Measurements from ENCODE around the gene DGKD. TPM values are rescaled to one million over a fixed set of nuclear protein-coding genes. Genes with fewer than 3 reads are reported as not detected.

DGKD gene
- total RNA-seq, 1 donor = 16.0 TPM

GRCh38 chr2:233468047-233468740 lies 113.9 kb downstream of the DGKD start:
- DNase-seq (ENCODE audit: low read depth) = no peak
- TF ChIP-seq, protein P1, sequence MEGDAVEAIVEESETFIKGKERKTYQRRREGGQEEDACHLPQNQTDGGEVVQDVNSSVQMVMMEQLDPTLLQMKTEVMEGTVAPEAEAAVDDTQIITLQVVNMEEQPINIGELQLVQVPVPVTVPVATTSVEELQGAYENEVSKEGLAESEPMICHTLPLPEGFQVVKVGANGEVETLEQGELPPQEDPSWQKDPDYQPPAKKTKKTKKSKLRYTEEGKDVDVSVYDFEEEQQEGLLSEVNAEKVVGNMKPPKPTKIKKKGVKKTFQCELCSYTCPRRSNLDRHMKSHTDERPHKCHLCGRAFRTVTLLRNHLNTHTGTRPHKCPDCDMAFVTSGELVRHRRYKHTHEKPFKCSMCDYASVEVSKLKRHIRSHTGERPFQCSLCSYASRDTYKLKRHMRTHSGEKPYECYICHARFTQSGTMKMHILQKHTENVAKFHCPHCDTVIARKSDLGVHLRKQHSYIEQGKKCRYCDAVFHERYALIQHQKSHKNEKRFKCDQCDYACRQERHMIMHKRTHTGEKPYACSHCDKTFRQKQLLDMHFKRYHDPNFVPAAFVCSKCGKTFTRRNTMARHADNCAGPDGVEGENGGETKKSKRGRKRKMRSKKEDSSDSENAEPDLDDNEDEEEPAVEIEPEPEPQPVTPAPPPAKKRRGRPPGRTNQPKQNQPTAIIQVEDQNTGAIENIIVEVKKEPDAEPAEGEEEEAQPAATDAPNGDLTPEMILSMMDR (IDR thresholded peaks at IDR 0.05; ENCODE audit: insufficient read depth, low read depth, low read length) = no peak
- no peak overlapping the region for H3K4me3 ChIP-seq (ENCODE audit: low read depth, low read length)

DNA sequence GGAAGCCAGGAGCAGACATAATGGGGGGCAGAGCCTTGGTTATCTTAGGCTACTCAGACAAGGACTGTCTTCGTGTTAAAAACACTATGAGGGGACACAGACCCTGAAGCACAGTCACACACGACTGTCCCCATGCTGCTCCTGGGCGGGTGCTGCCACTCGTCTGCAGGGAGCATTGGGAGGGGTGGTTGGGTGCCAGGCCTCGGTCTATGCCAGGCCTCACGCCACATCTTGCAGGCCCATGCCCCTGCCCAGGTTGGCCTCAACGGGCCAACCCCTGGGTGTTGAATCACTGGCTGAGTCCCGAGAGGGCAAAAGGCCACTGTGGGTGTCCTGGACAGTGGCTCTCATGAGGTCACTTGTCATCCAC lies 114.4 kb downstream of the DGKD start:
- TF ChIP-seq, protein P1 (IDR thresholded peaks at IDR 0.05; ENCODE audit: insufficient read depth, low read depth, low read length) = no peak
- DNase-seq (ENCODE audit: low read depth) = no peak

DNA sequence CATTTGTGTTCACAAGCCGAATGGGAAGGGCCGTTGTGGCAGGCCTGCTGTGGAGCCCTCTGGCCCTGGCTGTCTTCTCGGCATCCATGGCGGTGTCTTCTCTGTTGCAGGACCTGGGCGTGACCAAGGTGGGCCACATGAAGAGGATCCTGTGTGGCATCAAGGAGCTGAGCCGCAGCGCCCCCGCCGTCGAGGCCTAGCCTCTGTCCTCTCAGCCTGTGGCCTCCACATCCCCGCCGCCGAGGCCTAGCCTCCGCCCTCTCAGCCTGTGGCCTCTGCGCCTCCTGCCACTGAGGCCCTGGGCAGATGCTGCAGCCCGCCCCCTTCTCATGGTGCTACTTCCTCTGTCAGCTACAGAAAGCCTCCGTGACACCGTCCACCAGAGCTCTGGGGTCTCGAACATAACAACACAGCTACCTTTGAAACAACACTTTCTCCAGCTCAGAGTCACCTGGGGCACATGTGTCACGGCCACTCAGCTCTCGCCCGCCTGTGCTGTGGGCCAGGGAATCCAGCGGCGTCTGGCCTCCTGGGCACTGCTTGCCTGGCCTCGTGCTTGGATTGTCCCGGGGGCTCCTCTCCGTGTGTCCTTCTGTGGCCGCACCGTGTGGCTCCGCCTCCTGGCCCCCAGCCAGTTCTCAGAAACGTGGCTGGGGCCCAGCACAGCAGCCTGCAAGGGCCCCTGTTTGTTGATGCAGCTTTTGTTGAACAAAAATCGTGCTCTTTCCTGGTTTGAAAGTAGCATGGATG lies 115.1 kb downstream of the DGKD start:
- TF ChIP-seq, protein P1 (IDR thresholded peaks at IDR 0.05; ENCODE audit: insufficient read depth, low read depth, low read length) = no peak
- DNase-seq (ENCODE audit: low read depth) = no peak
- no peak overlapping the region for H3K4me3 ChIP-seq (ENCODE audit: low read depth, low read length)

More for the DNA sequence above, 114.4 kb downstream of the DGKD start:
- no peak overlapping the region for H3K4me3 ChIP-seq (ENCODE audit: low read depth, low read length)

- TF ChIP-seq, protein P1 (IDR thresholded peaks at IDR 0.05; ENCODE audit: insufficient read depth, low read depth, low read length) = no peak
- no peak overlapping the region for H3K4me3 ChIP-seq (ENCODE audit: low read depth, low read length)
- DNase-seq (ENCODE audit: low read depth) = peak; percentile 33
These were observed 115.9 kb downstream of the DGKD start for GRCh38 chr2:233470011-233470687.

GRCh38 chr2:233470839-233471238 lies 116.5 kb downstream of the DGKD start:
- TF ChIP-seq, protein P1 (IDR thresholded peaks at IDR 0.05; ENCODE audit: insufficient read depth, low read depth, low read length) = no peak
- DNase-seq (ENCODE audit: low read depth) = no peak
- no peak overlapping the region for H3K4me3 ChIP-seq (ENCODE audit: low read depth, low read length)

DNA sequence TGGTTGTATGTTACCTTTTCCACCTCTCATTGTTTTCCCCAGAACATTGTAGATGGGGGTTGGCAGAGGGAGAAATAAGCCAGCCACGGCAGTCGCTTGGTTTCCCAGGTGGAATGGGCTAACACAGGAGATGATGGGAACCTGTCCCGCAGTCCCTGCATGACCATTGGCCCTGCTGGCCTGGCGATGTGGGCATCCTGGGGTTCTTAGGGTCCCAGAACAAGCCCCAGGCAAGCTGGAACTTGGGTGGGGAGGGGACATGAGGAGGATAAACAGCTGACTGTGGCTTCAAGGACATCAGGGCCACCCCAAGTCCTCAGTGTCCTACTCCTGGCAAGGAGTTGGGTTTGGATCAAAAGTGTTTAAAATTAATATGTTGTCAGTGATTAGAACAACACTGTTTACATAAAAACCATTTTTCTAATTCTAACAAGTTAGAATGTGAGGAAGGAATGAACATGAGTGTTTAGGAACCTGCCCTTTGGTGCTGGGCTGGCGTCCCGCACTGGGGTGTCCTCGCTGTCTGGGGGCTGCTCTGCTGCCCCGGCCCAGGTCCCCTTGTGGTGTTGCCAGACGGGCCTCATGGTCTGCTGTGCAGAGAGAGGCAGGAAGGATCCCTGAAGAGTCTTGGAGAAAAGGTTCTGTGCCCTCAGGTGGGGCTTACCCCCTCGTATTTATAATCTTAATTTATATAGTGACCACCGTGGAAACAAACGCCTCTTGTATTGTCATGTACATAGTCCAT lies 117.2 kb downstream of the DGKD start:
- H3K4me3 ChIP-seq (ENCODE audit: low read depth, low read length) = no peak overlapping the region
- TF ChIP-seq, protein P1 (IDR thresholded peaks at IDR 0.05; ENCODE audit: insufficient read depth, low read depth, low read length) = no peak
- DNase-seq (ENCODE audit: low read depth) = no peak
